HepG2 (cell line): ENCODE data around the gene STIMATE. TPM values are rescaled to one million over a fixed set of nuclear protein-coding genes. Genes with fewer than 3 reads are reported as not detected.

Experiments used
- ATM ChIP-seq: fragments of 450-650 bp; IDR thresholded peaks from 2 replicates; pipeline ENCODE4 v1.7.1; 2017; ENCODE audit warnings: mild to moderate bottlenecking, borderline replicate concordance
- DDIT3 ChIP-seq: sonication (generic); formaldehyde crosslinking; IDR thresholded peaks from 2 replicates; pipeline ENCODE4 v1.4.0; 2020; ENCODE audit warnings: mild to moderate bottlenecking, missing genetic modification reagents
- ELK4 ChIP-seq: sonication (generic); formaldehyde crosslinking; IDR thresholded peaks from 2 replicates; pipeline ENCODE4 v1.9.0; 2021; ENCODE audit warnings: missing genetic modification reagents, borderline replicate concordance
- HNRNPUL1 ChIP-seq: fragments of 200-400 bp; formaldehyde crosslinking; IDR thresholded peaks from 2 replicates; pipeline ENCODE4 v1.6.1; 2017; ENCODE audit warnings: low read depth, mild to moderate bottlenecking, low read length, moderate library complexity
- ISX ChIP-seq: sonication (generic); formaldehyde crosslinking; conservative IDR thresholded peaks from 2 replicates; pipeline ENCODE4 v1.5.0; 2020; ENCODE audit warnings: missing genetic modification reagents
- MBD4 ChIP-seq: IDR thresholded peaks from 2 replicates; pipeline ENCODE4 v1.6.1; 2012; ENCODE audit warnings: low read length, inconsistent platforms, borderline replicate concordance
- MIXL1 ChIP-seq: IDR thresholded peaks from 2 replicates; pipeline ENCODE4 v1.6.1; 2016
- RARG ChIP-seq: sonication (generic); formaldehyde crosslinking; IDR thresholded peaks from 2 replicates; pipeline ENCODE4 v1.4.0; 2020; ENCODE audit warnings: low read depth, mild to moderate bottlenecking, missing genetic modification reagents
- SAFB2 ChIP-seq: sonication (generic); formaldehyde crosslinking; IDR thresholded peaks from 2 replicates; pipeline ENCODE4 v1.5.1; 2020; ENCODE audit warnings: missing genetic modification reagents, low read depth, mild to moderate bottlenecking, borderline replicate concordance
- SAP130 ChIP-seq: IDR thresholded peaks from 2 replicates; pipeline ENCODE4 v1.6.1; 2016; ENCODE audit warnings: low read depth
- ZFP37 ChIP-seq: sonication (generic); formaldehyde crosslinking; IDR thresholded peaks from 2 replicates; pipeline ENCODE4 v1.4.0; 2020; ENCODE audit warnings: missing genetic modification reagents, borderline replicate concordance
- ZNF224 ChIP-seq: sonication (generic); formaldehyde crosslinking; IDR thresholded peaks from 2 replicates; pipeline ENCODE4 v1.5.0; 2020; ENCODE audit warnings: mild to moderate bottlenecking, missing genetic modification reagents
- ZNF318 ChIP-seq: sonication (generic); formaldehyde crosslinking; IDR thresholded peaks from 2 replicates; pipeline ENCODE4 v1.4.0; 2020; ENCODE audit warnings: mild to moderate bottlenecking, missing genetic modification reagents
- ZNF354B ChIP-seq: sonication (generic); formaldehyde crosslinking; IDR thresholded peaks from 2 replicates; pipeline ENCODE4 v1.8.0; 2022; ENCODE audit warnings: mild to moderate bottlenecking, missing genetic modification reagents
- ZNF552 ChIP-seq: sonication (generic); formaldehyde crosslinking; IDR thresholded peaks from 2 replicates; pipeline ENCODE4 v1.9.0; 2022; ENCODE audit warnings: missing genetic modification reagents, mild to moderate bottlenecking, borderline replicate concordance
- ZNF639 ChIP-seq: conservative IDR thresholded peaks from 2 replicates; pipeline ENCODE4 v1.6.1; 2018; ENCODE audit warnings: missing genetic modification reagents
- ZNF652 ChIP-seq: IDR thresholded peaks from 2 replicates; pipeline ENCODE4 v1.6.1; 2016; ENCODE audit warnings: low read depth, borderline replicate concordance
- ZNF672 ChIP-seq: sonication (generic); formaldehyde crosslinking; IDR thresholded peaks from 2 replicates; pipeline ENCODE4 v1.8.1; 2022; ENCODE audit warnings: missing genetic modification reagents
- ZSCAN21 ChIP-seq: sonication (generic); formaldehyde crosslinking; IDR thresholded peaks from 2 replicates; pipeline ENCODE4 v1.8.0; 2022; ENCODE audit warnings: mild to moderate bottlenecking, missing genetic modification reagents, moderate library complexity, borderline replicate concordance
- ZSCAN29 ChIP-seq: sonication (generic); formaldehyde crosslinking; conservative IDR thresholded peaks from 2 replicates; pipeline ENCODE4 v1.4.0; 2020; ENCODE audit warnings: mild to moderate bottlenecking, missing genetic modification reagents
- polyA plus RNA-seq, 8 experiments: library from polyadenylated mRNA; depleted of rRNA in 3 of 8; stranded (reverse) in 7 of 8; unstranded in 1 of 8; fragments of >200 nt; fragmentation: Illumina TruSeq in 4 of 8; extraction: Trizol in 4 of 8; gene quantifications; 2 replicates each; pipeline versions ENCODE4 v1.2.1 to v1.2.3, GENCODE V29; 2011 to 2016; ENCODE audit warnings: low read depth in 4 of 8, missing spikeins in 1 of 8, mixed read lengths in 1 of 8; ENCODE audit not compliant: insufficient read depth in 1 of 8
- total RNA-seq, 5 experiments: library from RNA; depleted of rRNA; stranded (reverse); fragments of >200 nt; fragmentation: Illumina TruSeq; extraction: Trizol; gene quantifications; 2 replicates each; pipeline ENCODE4 v1.2.3, GENCODE V29; 2016; ENCODE audit warnings: low read depth in 1 of 5

Gene STIMATE
- total and polyA plus RNA-seq, 2 of the 13 experiments (the other 11 are each of a cell fraction or from before 2014, with no cell fraction given): 5.7 to 11.7 TPM

- no peak for TF ChIP-seq ZNF318 (CRISPR knock-in tag)
- TF ChIP-seq MBD4: no peak
- no peak for TF ChIP-seq ZNF672
- TF ChIP-seq RARG: 0 out of 2 replicates have a peak, but pooled peaks have one; percentile 35
- TF ChIP-seq MIXL1 (CRISPR knock-in tag): peak; percentile 58; the same call in 1 of the 2 replicates
- no peak for TF ChIP-seq ZNF552 (CRISPR knock-in tag)
- no peak for TF ChIP-seq DDIT3 (CRISPR knock-in tag)
- TF ChIP-seq ZNF224 (CRISPR knock-in tag): no peak
- TF ChIP-seq HNRNPUL1: no peak
- no peak for TF ChIP-seq ISX (CRISPR knock-in tag)
- TF ChIP-seq SAFB2 (CRISPR knock-in tag): no peak
- no peak for TF ChIP-seq ZNF354B (CRISPR knock-in tag)
- TF ChIP-seq ELK4 (CRISPR knock-in tag): no peak
- TF ChIP-seq ZNF652 (CRISPR knock-in tag): no peak
- TF ChIP-seq ZSCAN21 (CRISPR knock-in tag): peak; percentile 9; the same call in 1 of the 2 replicates
- TF ChIP-seq ZNF639 (CRISPR knock-in tag): no peak; the same call in 1 of the 2 replicates
- TF ChIP-seq ZSCAN29 (CRISPR knock-in tag): 0 out of 2 replicates have a peak, but pooled peaks have one; percentile 5
- TF ChIP-seq ATM: no peak
- peak; percentile 93 for TF ChIP-seq SAP130 (CRISPR knock-in tag)
- no peak for TF ChIP-seq ZFP37 (CRISPR knock-in tag)
Measured at GRCh38 chr3:52795298-52795900, 101.9 kb downstream of the STIMATE start (continued).
